ENCODE data around the gene APCDD1L. TPM values are rescaled to one million over a fixed set of nuclear protein-coding genes. Genes with fewer than 3 reads are reported as not detected.
"Not testable (repeated sequence)": the region's sequence is repeated elsewhere in the genome, so short reads cannot be mapped to it uniquely, and the experiment has no call there.

Gene APCDD1L
- total RNA-seq, 4 donors from 2014 or later, result 0.21 to 0.30 TPM; not detected in 2

- DNase-seq (ENCODE audit: low spot score in 2 of 2), result peak in 1 of 2 donors; percentile 33
- Histone ChIP-seq H3K27me3 (no peaks in the 10 kb centered on the region), H3K36me3 (peaks cover 0 to 6% (median 0%) of the 10 kb centered on the region in 3 donors), H3K9me3 (no peaks in the 10 kb centered on the region), H3K27ac (peak overlapping the region in 2 of 4 donors; percentile 46 to 79), H3K4me3 (no peak overlapping the region), H3K4me1 (peaks cover 4 to 41% (median 25%) of the 10 kb centered on the region in 4 donors)
- 47 to 63% methylated on average over 3 of the region's 3 CpGs for WGBS, 2 donors
- TF ChIP-seq EP300 (IDR thresholded peaks at IDR 0.05) (peak in 1 of 2 donors; percentile 55), CTCF (IDR thresholded peaks at IDR 0.05) (no peak), POLR2A (IDR thresholded peaks at IDR 0.05) (no peak)
These were observed 82.8 kb downstream of the APCDD1L start for GRCh38 chr20:58432186-58432954.

GRCh38 chr20:58431134-58431533 lies 84.1 kb downstream of the APCDD1L start:
- peaks cover 0 to 6% (median 0%) of the 10 kb centered on the region in 3 donors for H3K36me3 ChIP-seq
- peaks cover 4 to 41% (median 25%) of the 10 kb centered on the region in 4 donors for H3K4me1 ChIP-seq
- H3K27ac ChIP-seq, result peak overlapping the region in 2 of 4 donors; percentile 46 to 79
- no peak for TF ChIP-seq EP300 (IDR thresholded peaks at IDR 0.05)
- no peak for TF ChIP-seq POLR2A (IDR thresholded peaks at IDR 0.05)
- TF ChIP-seq CTCF (IDR thresholded peaks at IDR 0.05), result no peak
- H3K4me3 ChIP-seq, result no peak overlapping the region
- 73 to 81% methylated on average over 2 of the region's 2 CpGs for WGBS, 2 donors
- no peak for DNase-seq (ENCODE audit: low spot score in 2 of 2)
- no peaks in the 10 kb centered on the region for H3K27me3 ChIP-seq
- no peaks in the 10 kb centered on the region for H3K9me3 ChIP-seq

- no peak overlapping the region for H3K4me3 ChIP-seq
- no peak for DNase-seq (ENCODE audit: low spot score in 2 of 2)
- peaks cover 0 to 6% (median 0%) of the 10 kb centered on the region in 3 donors for H3K36me3 ChIP-seq
- TF ChIP-seq CTCF (IDR thresholded peaks at IDR 0.05), result no peak
- no peak for TF ChIP-seq EP300 (IDR thresholded peaks at IDR 0.05)
- no peak for TF ChIP-seq POLR2A (IDR thresholded peaks at IDR 0.05)
- H3K4me1 ChIP-seq, result peaks cover 4 to 53% (median 25%) of the 10 kb centered on the region in 4 donors
- no peaks in the 10 kb centered on the region for H3K27me3 ChIP-seq
- H3K9me3 ChIP-seq, result no peaks in the 10 kb centered on the region
- no peak overlapping the region for H3K27ac ChIP-seq
- 97 to 98% methylated on average over 7 of the region's 7 CpGs for WGBS, 2 donors
These were observed 85.9 kb downstream of the APCDD1L start for GRCh38 chr20:58429303-58429702.

GRCh38 chr20:58428364-58428763 lies 86.8 kb downstream of the APCDD1L start:
- no peak overlapping the region for H3K4me3 ChIP-seq
- no peak overlapping the region for H3K27ac ChIP-seq
- TF ChIP-seq POLR2A (IDR thresholded peaks at IDR 0.05) (no peak), EP300 (IDR thresholded peaks at IDR 0.05) (no peak), CTCF (IDR thresholded peaks at IDR 0.05) (no peak)
- no peaks in the 10 kb centered on the region for H3K27me3 ChIP-seq
- H3K36me3 ChIP-seq, result peaks cover 0 to 6% (median 0%) of the 10 kb centered on the region in 3 donors
- DNase-seq (ENCODE audit: low spot score in 2 of 2), result no peak
- WGBS, 2 donors, result 95% methylated on average over 2 of the region's 2 CpGs
- H3K9me3 ChIP-seq, result no peaks in the 10 kb centered on the region
- H3K4me1 ChIP-seq, result peaks cover 4 to 53% (median 28%) of the 10 kb centered on the region in 4 donors

GRCh38 chr20:58427571-58427970 lies 87.6 kb downstream of the APCDD1L start:
- WGBS, 2 donors, result 90 to 95% methylated on average over 3 of the region's 3 CpGs
- not testable (repeated sequence) for H3K27me3 ChIP-seq; DNase-seq (ENCODE audit: low spot score in 2 of 2); H3K27ac ChIP-seq; H3K4me3 ChIP-seq; H3K9me3 ChIP-seq; H3K36me3 ChIP-seq
- H3K4me1 ChIP-seq, result peaks cover 4 to 45% (median 20%) of the 10 kb centered on the region in 4 donors
